HepG2 (cell line): ENCODE measurements around the gene RNF123. TPM values are rescaled to one million over a fixed set of nuclear protein-coding genes. Genes with fewer than 3 reads are reported as not detected.
A peak's percentile ranks its signal among the peaks of the same experiment; 100 is the strongest.

ENCODE experiments used
- BATF2 ChIP-seq: sonication (generic); formaldehyde crosslinking; IDR thresholded peaks from 2 replicates; pipeline ENCODE4 v1.8.0; 2022; ENCODE audit warnings: mild to moderate bottlenecking, missing genetic modification reagents, moderate library complexity
- ERF ChIP-seq: IDR thresholded peaks from 2 replicates; pipeline ENCODE4 v1.6.1; 2018; ENCODE audit warnings: missing biosample characterization, missing genetic modification reagents
- FOXA3 ChIP-seq: IDR thresholded peaks from 2 replicates; pipeline ENCODE4 v1.6.1; 2016; ENCODE audit warnings: missing genetic modification reagents, missing compliant biosample characterization
- HMG20A ChIP-seq: IDR thresholded peaks from 2 replicates; pipeline ENCODE4 v1.6.1; 2016; ENCODE audit warnings: borderline replicate concordance
- HNRNPL ChIP-seq: fragments of 200-400 bp; formaldehyde crosslinking; IDR thresholded peaks from 2 replicates; pipeline ENCODE4 v1.6.1; 2017; ENCODE audit warnings: mild to moderate bottlenecking, low read depth, low read length
- IRF2 ChIP-seq: IDR thresholded peaks from 2 replicates; pipeline ENCODE4 v1.6.1; 2018; ENCODE audit warnings: missing genetic modification reagents, missing compliant biosample characterization
- KLF15 ChIP-seq: sonication (generic); formaldehyde crosslinking; IDR thresholded peaks from 2 replicates; pipeline ENCODE4 v1.8.1; 2023; ENCODE audit warnings: borderline replicate concordance, mild to moderate bottlenecking, inconsistent platforms, missing genetic modification reagents, mixed read lengths
- REST ChIP-seq, 2 experiments: IDR thresholded peaks; 2 replicates each; pipeline ENCODE4 v1.6.1; 2011 to 2012; ENCODE audit warnings: low read length in 2 of 2, borderline replicate concordance in 1 of 2, low read depth in 1 of 2, mild to moderate bottlenecking in 1 of 2, moderate library complexity in 1 of 2
- SIN3A ChIP-seq: IDR thresholded peaks from 2 replicates; pipeline ENCODE4 v1.6.1; 2011; ENCODE audit warnings: low read depth, mild to moderate bottlenecking, control low read depth, low read length, borderline replicate concordance
- SMARCE1 ChIP-seq: fragments of 450-650 bp; IDR thresholded peaks from 2 replicates; pipeline ENCODE4 v1.6.1; 2017; ENCODE audit warnings: borderline replicate concordance
- SRSF4 ChIP-seq: fragments of 200-400 bp; formaldehyde crosslinking; IDR thresholded peaks from one replicate; pipeline ENCODE4 v1.6.1; 2018; ENCODE audit warnings: mild to moderate bottlenecking, low read depth, low read length, moderate library complexity; ENCODE audit not compliant: poor library complexity, severe bottlenecking
- SSRP1 ChIP-seq: IDR thresholded peaks from 2 replicates; pipeline ENCODE4 v1.6.1; 2016; ENCODE audit warnings: control low read depth
- WIZ ChIP-seq: sonication (generic); formaldehyde crosslinking; IDR thresholded peaks from 2 replicates; pipeline ENCODE4 v1.5.1; 2020; ENCODE audit warnings: mild to moderate bottlenecking, missing genetic modification reagents
- ZMYM4 ChIP-seq: sonication (generic); formaldehyde crosslinking; IDR thresholded peaks from 2 replicates; pipeline ENCODE4 v1.8.1; 2023; ENCODE audit warnings: mild to moderate bottlenecking, missing genetic modification reagents
- ZNF816 ChIP-seq: sonication (generic); formaldehyde crosslinking; IDR thresholded peaks from 2 replicates; pipeline ENCODE4 v1.8.0; 2022; ENCODE audit warnings: missing genetic modification reagents, mild to moderate bottlenecking, borderline replicate concordance
- ZSCAN25 ChIP-seq: sonication (generic); formaldehyde crosslinking; IDR thresholded peaks from 2 replicates; pipeline ENCODE4 v1.8.0; 2022; ENCODE audit warnings: mild to moderate bottlenecking, missing genetic modification reagents
- polyA plus RNA-seq, 8 experiments: library from polyadenylated mRNA; depleted of rRNA in 3 of 8; stranded (reverse) in 7 of 8; unstranded in 1 of 8; fragments of >200 nt; fragmentation: Illumina TruSeq in 4 of 8; extraction: Trizol in 4 of 8; gene quantifications; 2 replicates each; pipeline versions ENCODE4 v1.2.1 to v1.2.3, GENCODE V29; 2011 to 2016; ENCODE audit warnings: low read depth in 4 of 8, missing spikeins in 1 of 8, mixed read lengths in 1 of 8; ENCODE audit not compliant: insufficient read depth in 1 of 8
- total RNA-seq, 5 experiments: library from RNA; depleted of rRNA; stranded (reverse); fragments of >200 nt; fragmentation: Illumina TruSeq; extraction: Trizol; gene quantifications; 2 replicates each; pipeline ENCODE4 v1.2.3, GENCODE V29; 2016; ENCODE audit warnings: low read depth in 1 of 5
- TF ChIP-seq, protein P1 (sequence below): sonication (generic); formaldehyde crosslinking; IDR thresholded peaks from 2 replicates; pipeline ENCODE4 v1.4.0; 2020; ENCODE audit warnings: mild to moderate bottlenecking, low read depth, missing genetic modification reagents

The RNF123 gene
- total and polyA plus RNA-seq, 2 of the 13 experiments (the other 11 are each of a cell fraction or from before 2014, with no cell fraction given) = 29.9 to 82.2 TPM

GRCh38 chr3:49673715-49674496 lies 15.5 kb upstream of the RNF123 start, which contains the start of gene APEH (continued):
- TF ChIP-seq, protein P1, sequence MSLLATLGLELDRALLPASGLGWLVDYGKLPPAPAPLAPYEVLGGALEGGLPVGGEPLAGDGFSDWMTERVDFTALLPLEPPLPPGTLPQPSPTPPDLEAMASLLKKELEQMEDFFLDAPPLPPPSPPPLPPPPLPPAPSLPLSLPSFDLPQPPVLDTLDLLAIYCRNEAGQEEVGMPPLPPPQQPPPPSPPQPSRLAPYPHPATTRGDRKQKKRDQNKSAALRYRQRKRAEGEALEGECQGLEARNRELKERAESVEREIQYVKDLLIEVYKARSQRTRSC (CRISPR knock-in tag) = no peak
- TF ChIP-seq SIN3A (peak; percentile 71; the same call in 1 of the 2 replicates), SSRP1 (CRISPR knock-in tag) (no peak), ZNF816 (CRISPR knock-in tag) (peak; percentile 89), SRSF4 (no peak), HNRNPL (no peak; the same call in 1 of the 2 replicates), WIZ (CRISPR knock-in tag) (no peak), ZMYM4 (CRISPR knock-in tag) (peak; percentile 9; the same call in 1 of the 2 replicates), ZSCAN25 (CRISPR knock-in tag) (no peak; the same call in 1 of the 2 replicates), FOXA3 (0 out of 2 replicates have a peak, but pooled peaks have one; percentile 10), BATF2 (CRISPR knock-in tag) (peak; percentile 83; the same call in 1 of the 2 replicates), REST (IDR thresholded peaks at IDR 0.05; ENCODE audit: borderline replicate concordance in 1 of 2, low read depth in 1 of 2, low read length in 2 of 2) (no peak), KLF15 (CRISPR knock-in tag) (no peak), IRF2 (CRISPR knock-in tag) (0 out of 2 replicates have a peak, but pooled peaks have one; percentile 6), ERF (CRISPR knock-in tag) (no peak), HMG20A (CRISPR knock-in tag) (no peak), SMARCE1 (no peak)
